Prostate gland (tissue), 2 donors: Measurements from ENCODE around the gene AMDHD1. TPM values are rescaled to one million over a fixed set of nuclear protein-coding genes. Genes with fewer than 3 reads are reported as not detected.

Experiments used
- DNase-seq: peaks from one replicate; pipeline ENCODE4 v3.0.0-alpha.2; 2019; ENCODE audit warnings: low spot score
- H3K27ac ChIP-seq, 2 donors: fragments of 200-600 bp; sonication (generic); 2 replicates each; pipeline ENCODE4 v1.5.1; 2017 to 2019
- H3K27me3 ChIP-seq: fragments of 200-600 bp; sonication (generic); replicated peaks from 2 replicates; pipeline ENCODE4 v1.5.1; 2019; ENCODE audit not compliant: insufficient read depth
- H3K36me3 ChIP-seq, 2 donors: fragments of 200-600 bp; sonication (generic); 1 replicate in 1 of 2; 2 replicates in 1 of 2; pipeline versions ENCODE4 v1.5.1 to v1.8.1; 2017 to 2019
- H3K4me1 ChIP-seq: fragments of 200-600 bp; sonication (generic); replicated peaks from 2 replicates; pipeline ENCODE4 v1.5.1; 2019
- H3K4me3 ChIP-seq, 2 donors: fragments of 200-600 bp; sonication (generic); 2 replicates each; pipeline ENCODE4 v1.5.1; 2017 to 2019
- H3K9me3 ChIP-seq: fragments of 200-600 bp; sonication (generic); 2 replicates; pipeline ENCODE4 v1.5.1; 2017
- POLR2A ChIP-seq: fragments of 450-650 bp; IDR thresholded peaks from one replicate; pipeline ENCODE4 v1.6.1; 2016; ENCODE audit warnings: antibody characterized with exemption, mild to moderate bottlenecking
- POLR2AphosphoS5 ChIP-seq: sonication (generic); formaldehyde crosslinking; IDR thresholded peaks from one replicate; pipeline ENCODE4 v1.6.1; 2017; ENCODE audit warnings: antibody characterized with exemption
- WGBS: methylation state at CpG from one replicate; pipeline ENCODE4 v1.1.5; 2018; 5-methylcytosine and 5-hydroxymethylcytosine counted together
- intact Hi-C: fragments of 100-400 bp; cut with DNase I; formaldehyde crosslinking; loops from one replicate; pipeline ENCODE4 v1.14.2; 2022
- total RNA-seq, 2 donors: library from RNA; depleted of rRNA; stranded (reverse); fragments of >200 nt; gene quantifications; one replicate each; pipeline ENCODE4 v1.1.0, GENCODE V29; 2016
- TF ChIP-seq, protein P1 (sequence below), 4 experiments: fragments of 200-600 bp in 2 of 4; fragments of 450-650 bp in 2 of 4; sonication (generic) in 2 of 4; IDR thresholded peaks; 1 replicate in 3 of 4; 2 replicates in 1 of 4; pipeline ENCODE4 v1.5.1; 2016 to 2019; ENCODE audit warnings: antibody characterized with exemption in 4 of 4, mild to moderate bottlenecking in 2 of 4, moderate library complexity in 2 of 4

AMDHD1 gene
- total RNA-seq, 2 donors from 2014 or later: 2.2 TPM; not detected in 1

DNA sequence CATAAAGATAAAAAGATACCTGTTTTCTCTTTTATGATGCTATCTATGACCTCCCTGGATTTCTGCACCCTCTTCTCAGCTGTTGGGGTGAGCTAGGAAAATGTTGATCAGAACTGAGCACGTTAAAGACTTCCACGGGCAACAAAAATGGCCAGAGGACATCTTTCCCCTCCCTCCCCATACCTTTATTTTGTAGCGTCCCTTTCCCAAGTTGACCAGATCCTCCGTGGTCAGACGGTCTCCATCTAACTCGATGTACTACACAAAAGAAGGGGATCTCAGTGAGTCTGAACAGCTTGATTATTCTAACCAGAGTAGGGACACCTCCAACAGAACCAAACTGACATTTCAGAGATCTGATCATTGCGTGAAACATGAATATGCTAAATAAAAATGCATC lies 50.8 kb downstream of the AMDHD1 start:
- DNase-seq: no peak
- intact Hi-C loops: loop anchor here (10.0 kb wide), 1 partner anchor 179 kb away; no protein-coding TSS in a partner anchor
- Histone ChIP-seq H3K36me3 (no peaks in the 10 kb centered on the region), H3K4me3 (no peak overlapping the region), H3K27ac (no peak overlapping the region), H3K4me1 (no peaks in the 10 kb centered on the region), H3K27me3 (no peaks in the 10 kb centered on the region), H3K9me3 (no peaks in the 10 kb centered on the region)
- no peak for TF ChIP-seq POLR2A
- TF ChIP-seq, protein P1, sequence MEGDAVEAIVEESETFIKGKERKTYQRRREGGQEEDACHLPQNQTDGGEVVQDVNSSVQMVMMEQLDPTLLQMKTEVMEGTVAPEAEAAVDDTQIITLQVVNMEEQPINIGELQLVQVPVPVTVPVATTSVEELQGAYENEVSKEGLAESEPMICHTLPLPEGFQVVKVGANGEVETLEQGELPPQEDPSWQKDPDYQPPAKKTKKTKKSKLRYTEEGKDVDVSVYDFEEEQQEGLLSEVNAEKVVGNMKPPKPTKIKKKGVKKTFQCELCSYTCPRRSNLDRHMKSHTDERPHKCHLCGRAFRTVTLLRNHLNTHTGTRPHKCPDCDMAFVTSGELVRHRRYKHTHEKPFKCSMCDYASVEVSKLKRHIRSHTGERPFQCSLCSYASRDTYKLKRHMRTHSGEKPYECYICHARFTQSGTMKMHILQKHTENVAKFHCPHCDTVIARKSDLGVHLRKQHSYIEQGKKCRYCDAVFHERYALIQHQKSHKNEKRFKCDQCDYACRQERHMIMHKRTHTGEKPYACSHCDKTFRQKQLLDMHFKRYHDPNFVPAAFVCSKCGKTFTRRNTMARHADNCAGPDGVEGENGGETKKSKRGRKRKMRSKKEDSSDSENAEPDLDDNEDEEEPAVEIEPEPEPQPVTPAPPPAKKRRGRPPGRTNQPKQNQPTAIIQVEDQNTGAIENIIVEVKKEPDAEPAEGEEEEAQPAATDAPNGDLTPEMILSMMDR (IDR thresholded peaks at IDR 0.05): no peak
- no peak for TF ChIP-seq POLR2AphosphoS5
- WGBS: 88% methylated on average over 7 of the region's 7 CpGs

DNA sequence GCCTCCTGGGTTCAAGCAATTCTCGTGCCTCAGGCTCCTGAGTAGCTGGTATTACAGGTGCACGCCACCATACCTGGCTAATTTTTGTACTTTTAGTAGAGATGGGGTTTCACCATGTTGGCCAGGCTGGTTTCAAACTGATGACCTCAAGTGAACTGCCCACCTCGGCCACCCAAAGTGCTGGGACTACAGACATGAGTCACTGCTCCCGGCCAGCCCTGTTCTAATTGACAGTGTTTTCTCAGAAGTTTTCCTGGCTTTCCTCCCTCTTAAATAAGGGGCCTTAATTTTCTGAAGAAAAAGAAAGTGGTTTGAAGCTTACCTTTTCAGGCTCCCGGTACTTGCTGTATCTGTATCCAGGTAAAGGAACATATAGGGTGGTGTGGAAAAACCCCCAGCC lies 51.3 kb downstream of the AMDHD1 start:
- no peak overlapping the region for H3K4me3 ChIP-seq
- H3K36me3 ChIP-seq: no peaks in the 10 kb centered on the region
- 89% methylated on average over 5 of the region's 5 CpGs for WGBS
- intact Hi-C loops: loop anchor here (10.0 kb wide), 1 partner anchor 180 kb away; no protein-coding TSS in a partner anchor
- H3K27ac ChIP-seq: no peak overlapping the region
- H3K4me1 ChIP-seq: no peaks in the 10 kb centered on the region
- no peaks in the 10 kb centered on the region for H3K9me3 ChIP-seq
- H3K27me3 ChIP-seq: no peaks in the 10 kb centered on the region
- DNase-seq: no peak
- TF ChIP-seq, protein P1 (IDR thresholded peaks at IDR 0.05): no peak
- TF ChIP-seq POLR2A: no peak
- TF ChIP-seq POLR2AphosphoS5: no peak

DNA sequence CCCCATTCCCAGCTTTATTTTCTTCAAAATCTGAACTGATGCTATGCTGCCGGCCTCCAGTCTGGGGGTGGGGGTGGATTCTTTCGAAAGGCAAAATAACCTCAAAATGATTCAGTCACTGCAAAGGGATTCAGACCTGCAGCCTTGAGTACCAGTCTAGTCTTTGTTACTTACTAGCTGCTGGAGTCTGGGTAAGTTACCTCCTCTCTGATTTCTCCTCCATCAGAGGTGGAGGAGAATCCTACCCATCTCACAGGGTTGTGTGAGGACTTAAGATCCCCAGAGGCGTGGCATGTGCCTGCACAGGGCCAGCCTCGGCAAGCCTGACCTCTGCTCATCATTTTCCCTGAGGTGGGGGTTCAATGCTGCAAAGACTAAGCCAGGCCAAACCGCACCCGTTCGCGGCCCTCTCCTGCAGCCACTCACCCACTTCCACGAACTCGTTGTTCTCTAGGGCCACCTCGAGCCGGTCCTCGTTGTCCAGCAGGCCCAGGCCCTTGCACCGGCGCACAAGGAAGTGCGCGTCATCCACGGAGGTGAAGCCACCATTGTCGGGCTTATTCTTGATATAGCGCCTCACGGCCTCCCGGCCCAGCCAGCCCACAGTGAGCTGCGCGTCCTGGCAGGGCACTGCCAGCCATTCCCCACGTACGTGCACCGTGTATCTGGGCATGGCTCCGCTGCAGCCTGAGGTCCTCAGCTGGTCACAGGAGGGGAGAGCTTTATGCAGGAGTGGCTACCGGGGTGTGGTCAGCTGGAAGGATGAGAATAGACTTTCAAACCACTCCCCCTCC lies 52.3 kb downstream of the AMDHD1 start:
- TF ChIP-seq, protein P1 (IDR thresholded peaks at IDR 0.05): no peak
- TF ChIP-seq POLR2A (no peak), POLR2AphosphoS5 (no peak)
- H3K4me1 ChIP-seq: no peaks in the 10 kb centered on the region
- H3K27ac ChIP-seq: no peak overlapping the region
- no peaks in the 10 kb centered on the region for H3K27me3 ChIP-seq
- H3K9me3 ChIP-seq: no peaks in the 10 kb centered on the region
- H3K4me3 ChIP-seq: no peak overlapping the region
- 93% methylated on average over 29 of the region's 29 CpGs for WGBS
- no peaks in the 10 kb centered on the region for H3K36me3 ChIP-seq
- DNase-seq: no peak
- intact Hi-C loops: loop anchor here (10.0 kb wide), 1 partner anchor 181 kb away; no protein-coding TSS in a partner anchor

DNA sequence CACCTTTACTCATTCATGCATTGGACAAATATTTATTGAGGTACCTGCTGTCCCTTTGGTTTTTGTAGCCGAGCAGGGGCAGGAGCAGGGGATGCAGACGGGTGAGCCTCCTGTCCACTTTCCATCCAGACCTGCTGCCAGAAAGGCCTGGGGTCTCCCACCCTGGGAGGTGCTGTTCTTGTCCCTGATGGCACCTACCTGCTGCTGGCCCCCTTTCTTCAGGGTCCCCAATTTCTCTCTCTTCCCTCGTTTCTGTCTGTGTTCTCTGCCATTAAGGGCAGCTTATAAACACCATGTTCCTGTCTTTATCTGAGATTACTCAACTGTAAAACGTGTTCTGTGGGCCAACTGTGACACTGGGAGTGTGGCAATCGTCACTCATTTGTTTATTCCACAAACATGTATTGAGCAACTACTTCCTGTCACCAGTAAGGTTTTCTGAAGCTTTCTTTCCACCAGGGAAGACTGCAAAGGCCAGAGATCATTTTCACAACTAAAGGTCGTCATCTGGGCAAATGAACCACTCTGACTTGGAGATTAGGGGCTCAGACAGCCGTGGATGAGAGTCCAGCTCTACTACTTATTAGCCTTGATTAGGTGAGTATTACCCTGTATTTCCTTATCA lies 53.0 kb downstream of the AMDHD1 start, which contains the start of gene HAL:
TSS of gene HAL (minus strand) at position 311 of the 625 bp plus-strand sequence. CDS start 434 bp downstream, outside the sequence.
- no peak within 1 kb of the TSS for H3K27ac ChIP-seq
- TF ChIP-seq POLR2A (no peak), POLR2AphosphoS5 (no peak)
- TF ChIP-seq, protein P1 (IDR thresholded peaks at IDR 0.05): no peak
- no peaks in the 10 kb centered on the region for H3K9me3 ChIP-seq
- WGBS: 60% methylated on average over 7 of the region's 7 CpGs
- H3K4me3 ChIP-seq: no peak within 1 kb of the TSS
- no peak for DNase-seq
- no peaks in the 10 kb centered on the region for H3K36me3 ChIP-seq
- intact Hi-C loops: loop anchor here (10.0 kb wide), 1 partner anchor 181 kb away; no protein-coding TSS in a partner anchor
- H3K4me1 ChIP-seq: no peaks in the 10 kb centered on the region
- no peaks in the 10 kb centered on the region for H3K27me3 ChIP-seq
